Measurements from ENCODE around the gene GNA12.
A peak's percentile ranks its signal among the peaks of the same experiment; 100 is the strongest.

Gene GNA12

GRCh38 chr7:2869981-2870380, 25.9 kb upstream of the GNA12 start:
- Histone ChIP-seq H3K4me1 (peaks cover 98% of the 10 kb centered on the region), H4K20me1 (no peaks in the 10 kb centered on the region), H3K4me3 (peak overlapping the region; percentile 67), H3K36me3 (peaks cover 8% of the 10 kb centered on the region; the same call in 1 of the 2 replicates), H3K9me3 (no peaks in the 10 kb centered on the region), H3K27ac (peak overlapping the region; percentile 90), H3K9ac (peak overlapping the region; percentile 77), H3K27me3 (no peaks in the 10 kb centered on the region), H3K4me2 (peak overlapping the region; percentile 98)
- no peak for TF ChIP-seq Cebpa-rat (IDR thresholded peaks at IDR 0.05)

- peaks cover 98% of the 10 kb centered on the region for H3K4me1 ChIP-seq
- no peaks in the 10 kb centered on the region for H3K27me3 ChIP-seq
- H3K9me3 ChIP-seq = no peaks in the 10 kb centered on the region
- H3K4me2 ChIP-seq = peak overlapping the region; percentile 89
- no peak overlapping the region for H3K9ac ChIP-seq
- no peak for TF ChIP-seq Cebpa-rat (IDR thresholded peaks at IDR 0.05)
- H4K20me1 ChIP-seq = no peaks in the 10 kb centered on the region
- peaks cover 8% of the 10 kb centered on the region; the same call in 1 of the 2 replicates for H3K36me3 ChIP-seq
- no peak overlapping the region for H3K4me3 ChIP-seq
- 0 out of 2 replicates have a peak overlapping the region, but pooled peaks have one; percentile 40 for H3K27ac ChIP-seq
Observed at GRCh38 chr7:2866601-2867000, 22.5 kb upstream of the GNA12 start.

- no peak overlapping the region for H3K4me3 ChIP-seq
- no peak overlapping the region for H3K27ac ChIP-seq
- H3K4me1 ChIP-seq = peaks cover 91% of the 10 kb centered on the region
Observed at GRCh38 chr7:2864999-2865670, 21.0 kb upstream of the GNA12 start.

GRCh38 chr7:2864204-2864985, 20.3 kb upstream of the GNA12 start:
- TF ChIP-seq Cebpa-rat (IDR thresholded peaks at IDR 0.05) = no peak
- Histone ChIP-seq H3K4me1 (peaks cover 88% of the 10 kb centered on the region), H3K36me3 (peaks cover 19% of the 10 kb centered on the region), H3K4me3 (0 out of 2 replicates have a peak overlapping the region, but pooled peaks have one; percentile 50), H3K9ac (peak overlapping the region; percentile 69), H3K4me2 (peak overlapping the region; percentile 89), H3K9me3 (no peaks in the 10 kb centered on the region), H3K27me3 (no peaks in the 10 kb centered on the region), H4K20me1 (no peaks in the 10 kb centered on the region), H3K27ac (peak overlapping the region; percentile 87)

More at GRCh38 chr7:2864999-2865670, 21.0 kb upstream of the GNA12 start:
- Histone ChIP-seq H4K20me1 (no peaks in the 10 kb centered on the region), H3K9ac (no peak overlapping the region), H3K4me2 (peak overlapping the region; percentile 89), H3K9me3 (no peaks in the 10 kb centered on the region), H3K36me3 (peaks cover 16% of the 10 kb centered on the region), H3K27me3 (no peaks in the 10 kb centered on the region)
- TF ChIP-seq Cebpa-rat (IDR thresholded peaks at IDR 0.05) = no peak

- Histone ChIP-seq H4K20me1 (no peaks in the 10 kb centered on the region), H3K36me3 (peaks cover 19% of the 10 kb centered on the region), H3K27ac (peak overlapping the region; percentile 87), H3K9me3 (no peaks in the 10 kb centered on the region), H3K27me3 (no peaks in the 10 kb centered on the region), H3K9ac (peak overlapping the region; percentile 69), H3K4me1 (peaks cover 82% of the 10 kb centered on the region), H3K4me3 (peak overlapping the region; percentile 50), H3K4me2 (peak overlapping the region; percentile 89)
- no peak for TF ChIP-seq Cebpa-rat (IDR thresholded peaks at IDR 0.05)
Observed at GRCh38 chr7:2863461-2864066, 19.5 kb upstream of the GNA12 start.

- Histone ChIP-seq H3K9ac (peak overlapping the region; percentile 69), H3K36me3 (peaks cover 19% of the 10 kb centered on the region), H3K4me2 (peak overlapping the region; percentile 89)
Observed at GRCh38 chr7:2862831-2863361, 18.8 kb upstream of the GNA12 start.

GRCh38 chr7:2861509-2861908, 17.4 kb upstream of the GNA12 start:
- H3K9ac ChIP-seq = no peak overlapping the region
- no peak for TF ChIP-seq Cebpa-rat (IDR thresholded peaks at IDR 0.05)
- no peaks in the 10 kb centered on the region for H3K27me3 ChIP-seq
- no peaks in the 10 kb centered on the region for H4K20me1 ChIP-seq
- H3K4me2 ChIP-seq = peak overlapping the region; percentile 89; the same call in 1 of the 2 replicates
- no peak overlapping the region for H3K27ac ChIP-seq
- no peak overlapping the region for H3K4me3 ChIP-seq
- peaks cover 29% of the 10 kb centered on the region for H3K36me3 ChIP-seq
- H3K9me3 ChIP-seq = no peaks in the 10 kb centered on the region
- H3K4me1 ChIP-seq = peaks cover 78% of the 10 kb centered on the region

More at GRCh38 chr7:2862831-2863361, 18.8 kb upstream of the GNA12 start:
- H3K4me3 ChIP-seq = peak overlapping the region; percentile 50
- peak overlapping the region; percentile 87 for H3K27ac ChIP-seq
- no peaks in the 10 kb centered on the region for H3K27me3 ChIP-seq
- no peak for TF ChIP-seq Cebpa-rat (IDR thresholded peaks at IDR 0.05)
- H4K20me1 ChIP-seq = no peaks in the 10 kb centered on the region
- H3K9me3 ChIP-seq = no peaks in the 10 kb centered on the region
- H3K4me1 ChIP-seq = peaks cover 82% of the 10 kb centered on the region

- H3K27ac ChIP-seq = no peak overlapping the region
- H4K20me1 ChIP-seq = no peaks in the 10 kb centered on the region
- no peaks in the 10 kb centered on the region for H3K9me3 ChIP-seq
- no peak for TF ChIP-seq Cebpa-rat (IDR thresholded peaks at IDR 0.05)
- H3K4me3 ChIP-seq = no peak overlapping the region
- no peaks in the 10 kb centered on the region for H3K27me3 ChIP-seq
- peaks cover 30% of the 10 kb centered on the region for H3K36me3 ChIP-seq
- peaks cover 70% of the 10 kb centered on the region for H3K4me1 ChIP-seq
- no peak overlapping the region for H3K9ac ChIP-seq
- no peak overlapping the region for H3K4me2 ChIP-seq
Observed at GRCh38 chr7:2860627-2861133, 16.6 kb upstream of the GNA12 start.

- H3K27ac ChIP-seq = no peak overlapping the region
Observed at GRCh38 chr7:2859952-2860351, 15.8 kb upstream of the GNA12 start.

More at GRCh38 chr7:2859952-2860351, 15.8 kb upstream of the GNA12 start:
- no peaks in the 10 kb centered on the region for H3K9me3 ChIP-seq
- no peaks in the 10 kb centered on the region for H3K27me3 ChIP-seq
- H3K9ac ChIP-seq = no peak overlapping the region
- no peak overlapping the region for H3K4me2 ChIP-seq
- peaks cover 30% of the 10 kb centered on the region for H3K36me3 ChIP-seq
- no peaks in the 10 kb centered on the region for H4K20me1 ChIP-seq
- H3K4me3 ChIP-seq = no peak overlapping the region
- no peak for TF ChIP-seq Cebpa-rat (IDR thresholded peaks at IDR 0.05)
- peaks cover 62% of the 10 kb centered on the region for H3K4me1 ChIP-seq

All from BLaER1 (cell line).